Measurements from ENCODE around the gene MAN1A1. TPM values are rescaled to one million over a fixed set of nuclear protein-coding genes. Genes with fewer than 3 reads are reported as not detected.

MAN1A1 gene
- total RNA-seq, 1 donor from 2014 or later: 52.2 TPM

DNA sequence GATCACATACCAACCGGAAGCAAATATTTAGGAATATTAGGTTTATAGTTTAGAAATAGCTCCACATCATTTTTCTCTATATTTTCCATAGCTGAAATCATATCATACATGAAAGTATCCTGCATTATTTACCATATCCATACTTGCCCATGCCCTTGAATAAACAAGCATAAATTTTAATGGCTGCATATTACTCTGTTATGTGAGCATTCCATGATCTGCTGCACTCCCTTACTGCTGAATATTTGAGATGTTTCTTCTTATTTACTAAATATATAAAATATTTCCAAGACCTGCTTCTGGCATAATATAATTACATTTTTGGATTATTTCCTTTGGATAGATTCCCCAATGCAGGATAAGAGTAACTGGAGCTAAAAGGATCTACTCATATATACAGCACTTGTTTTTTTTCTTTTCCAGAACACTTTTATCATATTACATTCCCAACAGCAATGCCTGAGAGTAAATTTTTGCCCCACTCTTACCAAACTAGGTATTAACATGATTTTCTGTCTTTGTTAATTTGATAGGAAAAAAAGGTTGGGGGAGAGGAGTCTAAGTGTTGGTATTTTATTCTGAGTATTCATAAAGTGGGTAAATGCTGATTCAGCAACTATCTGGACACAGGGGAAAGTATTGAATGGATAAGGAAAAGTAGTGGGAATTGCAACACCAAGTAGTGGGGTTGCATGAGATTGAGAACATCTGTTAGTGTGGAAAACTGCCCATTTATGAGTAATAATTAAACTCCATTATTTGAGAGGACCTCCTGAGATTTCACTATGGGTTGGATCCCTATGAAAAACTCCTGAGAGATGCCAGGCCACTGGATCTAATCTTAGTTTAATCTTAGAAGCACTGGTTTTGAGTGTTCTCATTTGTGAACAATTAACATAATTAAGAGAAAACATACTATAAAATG, 76.0 kb downstream of the MAN1A1 start:
- H3K9me3 Mint-ChIP-seq: peaks cover 15% of the 10 kb centered on the region
- H3K27ac Mint-ChIP-seq: no peak overlapping the region
- TF ChIP-seq, protein P1, sequence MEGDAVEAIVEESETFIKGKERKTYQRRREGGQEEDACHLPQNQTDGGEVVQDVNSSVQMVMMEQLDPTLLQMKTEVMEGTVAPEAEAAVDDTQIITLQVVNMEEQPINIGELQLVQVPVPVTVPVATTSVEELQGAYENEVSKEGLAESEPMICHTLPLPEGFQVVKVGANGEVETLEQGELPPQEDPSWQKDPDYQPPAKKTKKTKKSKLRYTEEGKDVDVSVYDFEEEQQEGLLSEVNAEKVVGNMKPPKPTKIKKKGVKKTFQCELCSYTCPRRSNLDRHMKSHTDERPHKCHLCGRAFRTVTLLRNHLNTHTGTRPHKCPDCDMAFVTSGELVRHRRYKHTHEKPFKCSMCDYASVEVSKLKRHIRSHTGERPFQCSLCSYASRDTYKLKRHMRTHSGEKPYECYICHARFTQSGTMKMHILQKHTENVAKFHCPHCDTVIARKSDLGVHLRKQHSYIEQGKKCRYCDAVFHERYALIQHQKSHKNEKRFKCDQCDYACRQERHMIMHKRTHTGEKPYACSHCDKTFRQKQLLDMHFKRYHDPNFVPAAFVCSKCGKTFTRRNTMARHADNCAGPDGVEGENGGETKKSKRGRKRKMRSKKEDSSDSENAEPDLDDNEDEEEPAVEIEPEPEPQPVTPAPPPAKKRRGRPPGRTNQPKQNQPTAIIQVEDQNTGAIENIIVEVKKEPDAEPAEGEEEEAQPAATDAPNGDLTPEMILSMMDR (conservative IDR thresholded peaks at IDR 0.05): no peak
- H3K36me3 Mint-ChIP-seq: peaks cover 14% of the 10 kb centered on the region
- H3K27me3 Mint-ChIP-seq: no peaks in the 10 kb centered on the region
- H3K4me3 Mint-ChIP-seq: no peak overlapping the region
- H3K4me1 Mint-ChIP-seq (ENCODE audit: unreplicated experiment): peaks cover 4% of the 10 kb centered on the region
- no peak for DNase-seq (ENCODE audit: extremely low spot score, unreplicated experiment)

DNA sequence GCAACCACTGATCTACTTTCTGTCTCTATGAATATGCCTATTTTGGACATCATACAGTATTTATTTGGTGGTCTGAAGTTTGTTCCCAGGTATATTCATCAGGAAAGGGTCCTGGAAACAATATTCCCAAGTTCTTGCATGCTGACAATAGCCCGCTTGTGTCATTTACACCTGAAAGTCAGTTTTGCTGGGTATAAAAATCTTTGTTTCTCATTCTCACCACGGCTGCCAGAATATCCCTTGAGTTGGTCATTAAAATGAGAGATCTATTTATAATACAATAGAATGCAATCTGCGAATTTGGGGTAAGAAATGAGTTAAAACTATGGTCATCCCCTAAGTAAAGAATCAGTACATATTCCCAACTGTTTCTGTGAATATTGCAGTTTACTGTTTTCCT, 79.0 kb downstream of the MAN1A1 start:
- peaks cover 10% of the 10 kb centered on the region for H3K36me3 Mint-ChIP-seq
- no peaks in the 10 kb centered on the region for H3K4me1 Mint-ChIP-seq (ENCODE audit: unreplicated experiment)
- no peak overlapping the region for H3K27ac Mint-ChIP-seq
- no peaks in the 10 kb centered on the region for H3K27me3 Mint-ChIP-seq
- TF ChIP-seq, protein P1 (conservative IDR thresholded peaks at IDR 0.05): no peak
- H3K4me3 Mint-ChIP-seq: no peak overlapping the region
- peaks cover 11% of the 10 kb centered on the region for H3K9me3 Mint-ChIP-seq
- DNase-seq (ENCODE audit: extremely low spot score, unreplicated experiment): no peak

- DNase-seq (ENCODE audit: extremely low spot score, unreplicated experiment): no peak
- Mint-ChIP-seq H3K27ac (no peak overlapping the region), H3K9me3 (peaks cover 9% of the 10 kb centered on the region), H3K4me3 (no peak overlapping the region), H3K36me3 (peaks cover 8% of the 10 kb centered on the region), H3K27me3 (no peaks in the 10 kb centered on the region), H3K4me1 (ENCODE audit: unreplicated experiment) (no peaks in the 10 kb centered on the region)
- TF ChIP-seq, protein P1 (conservative IDR thresholded peaks at IDR 0.05): no peak
Observed at GRCh38 chr6:119269266-119270103, 80.1 kb downstream of the MAN1A1 start.

- Mint-ChIP-seq H3K27ac (no peak overlapping the region), H3K9me3 (peaks cover 11% of the 10 kb centered on the region), H3K27me3 (no peaks in the 10 kb centered on the region), H3K4me1 (ENCODE audit: unreplicated experiment) (no peaks in the 10 kb centered on the region), H3K36me3 (peaks cover 7% of the 10 kb centered on the region), H3K4me3 (no peak overlapping the region)
- TF ChIP-seq, protein P1 (conservative IDR thresholded peaks at IDR 0.05): no peak
- no peak for DNase-seq (ENCODE audit: extremely low spot score, unreplicated experiment)
Observed at GRCh38 chr6:119267126-119267905, 82.2 kb downstream of the MAN1A1 start.

GRCh38 chr6:119264854-119265397, 84.6 kb downstream of the MAN1A1 start:
- TF ChIP-seq, protein P1 (conservative IDR thresholded peaks at IDR 0.05): no peak
- Mint-ChIP-seq H3K36me3 (no peaks in the 10 kb centered on the region), H3K4me1 (ENCODE audit: unreplicated experiment) (no peaks in the 10 kb centered on the region), H3K27ac (no peak overlapping the region), H3K9me3 (peaks cover 4% of the 10 kb centered on the region), H3K4me3 (no peak overlapping the region), H3K27me3 (no peaks in the 10 kb centered on the region)
- no peak for DNase-seq (ENCODE audit: extremely low spot score, unreplicated experiment)

Measured in type B pancreatic cell (in vitro differentiated cells).